H1 (cell line): ENCODE data around the gene LPP. TPM values are rescaled to one million over a fixed set of nuclear protein-coding genes. Genes with fewer than 3 reads are reported as not detected.

ENCODE experiments used
- RNF2 ChIP-seq: fragments of 200-900, 300-1000 bp; sonication (generic); IDR thresholded peaks from 2 replicates; pipeline ENCODE4 v1.7.1; 2016; ENCODE audit warnings: borderline replicate concordance, low read depth, mild to moderate bottlenecking, antibody characterized with exemption, low read length; ENCODE audit not compliant: poor library complexity, severe bottlenecking; ENCODE audit errors: missing control alignments
- SIN3A ChIP-seq, 2 experiments: IDR thresholded peaks in 1 of 2; conservative IDR thresholded peaks in 1 of 2; 2 replicates each; pipeline ENCODE4 v1.6.1; 2011 to 2012; ENCODE audit warnings: low read length in 2 of 2, improper control_type of control experiment in 1 of 2, low read depth in 1 of 2, mild to moderate bottlenecking in 1 of 2
- polyA plus RNA-seq, 7 experiments: library from polyadenylated mRNA; depleted of rRNA in 3 of 7; stranded (reverse) in 5 of 7; unstranded in 2 of 7; fragments of >200 nt in 5 of 7; fragments of 200-250 nt in 2 of 7; gene quantifications; 1 replicate in 5 of 7; 2 replicates in 1 of 7; 4 replicates in 1 of 7; pipeline versions ENCODE4 v1.2.1 to v1.2.3, GENCODE V29; 2011 to 2013; ENCODE audit warnings: missing spikeins in 2 of 7, mixed read lengths in 2 of 7
- total RNA-seq: library from RNA; stranded (reverse); fragmentation: NEBNext Ultra II Directional; extraction: Animal tissue kit (Norgen Biotek cat#: 25700); gene quantifications from 2 replicates; pipeline ENCODE4 v1.2.1, GENCODE V29; 2021
- TF ChIP-seq, protein P1 (sequence below): IDR thresholded peaks from 2 replicates; pipeline ENCODE4 v1.6.1; 2012; ENCODE audit warnings: inconsistent platforms

The LPP gene
- total and polyA plus RNA-seq, 2 of the 8 experiments (the other 6 are each of a cell fraction or from before 2014, with no cell fraction given): 10.0 to 53.3 TPM

DNA sequence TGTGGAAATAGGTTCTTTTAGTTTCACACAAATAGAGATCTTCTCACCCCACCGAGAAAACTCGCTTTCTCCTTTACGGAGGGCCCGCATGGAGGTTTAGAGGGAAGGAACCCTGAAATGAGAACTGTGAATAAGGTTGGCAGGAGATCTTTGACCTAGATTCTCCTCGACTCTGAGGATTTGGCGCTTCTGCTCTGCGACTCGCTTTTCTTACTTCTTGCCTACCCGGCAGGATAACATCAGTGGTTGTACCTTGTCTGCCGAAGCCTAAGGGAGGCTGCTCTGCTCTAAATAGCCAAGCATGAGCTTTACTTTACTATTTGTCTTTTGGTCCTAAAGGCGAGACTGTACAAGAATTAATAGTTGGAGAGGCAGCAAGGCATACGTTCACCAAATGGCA, 544.5 kb downstream of the LPP start (continued):
- TF ChIP-seq SIN3A (conservative IDR thresholded peaks at IDR 0.05 in 1 of 2, IDR thresholded peaks at IDR 0.05 in 1 of 2; ENCODE audit: low read depth in 1 of 2, low read length in 2 of 2): no peak
- no peak for TF ChIP-seq RNF2
- TF ChIP-seq, protein P1, sequence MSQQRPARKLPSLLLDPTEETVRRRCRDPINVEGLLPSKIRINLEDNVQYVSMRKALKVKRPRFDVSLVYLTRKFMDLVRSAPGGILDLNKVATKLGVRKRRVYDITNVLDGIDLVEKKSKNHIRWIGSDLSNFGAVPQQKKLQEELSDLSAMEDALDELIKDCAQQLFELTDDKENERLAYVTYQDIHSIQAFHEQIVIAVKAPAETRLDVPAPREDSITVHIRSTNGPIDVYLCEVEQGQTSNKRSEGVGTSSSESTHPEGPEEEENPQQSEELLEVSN: no peak
